Prostate gland (tissue), 2 donors: Measurements from ENCODE around the gene RAB9A. TPM values are rescaled to one million over a fixed set of nuclear protein-coding genes. Genes with fewer than 3 reads are reported as not detected.
"Not testable (repeated sequence)": the region's sequence is repeated elsewhere in the genome, so short reads cannot be mapped to it uniquely, and the experiment has no call there.

Experiments
- DNase-seq: peaks from one replicate; pipeline ENCODE4 v3.0.0-alpha.2; 2019; ENCODE audit warnings: low spot score
- H3K27ac ChIP-seq, 2 donors: fragments of 200-600 bp; sonication (generic); 2 replicates each; pipeline ENCODE4 v1.5.1; 2017 to 2019
- H3K27me3 ChIP-seq: fragments of 200-600 bp; sonication (generic); replicated peaks from 2 replicates; pipeline ENCODE4 v1.5.1; 2019; ENCODE audit not compliant: insufficient read depth
- H3K36me3 ChIP-seq, 2 donors: fragments of 200-600 bp; sonication (generic); 1 replicate in 1 of 2; 2 replicates in 1 of 2; pipeline versions ENCODE4 v1.5.1 to v1.8.1; 2017 to 2019
- H3K4me1 ChIP-seq: fragments of 200-600 bp; sonication (generic); replicated peaks from 2 replicates; pipeline ENCODE4 v1.5.1; 2019
- H3K4me3 ChIP-seq, 2 donors: fragments of 200-600 bp; sonication (generic); 2 replicates each; pipeline ENCODE4 v1.5.1; 2017 to 2019
- H3K9me3 ChIP-seq: fragments of 200-600 bp; sonication (generic); 2 replicates; pipeline ENCODE4 v1.5.1; 2017
- CTCF ChIP-seq, 4 experiments: fragments of 200-600 bp in 2 of 4; fragments of 450-650 bp in 2 of 4; sonication (generic) in 2 of 4; IDR thresholded peaks; 1 replicate in 3 of 4; 2 replicates in 1 of 4; pipeline ENCODE4 v1.5.1; 2016 to 2019; ENCODE audit warnings: antibody characterized with exemption in 4 of 4, mild to moderate bottlenecking in 2 of 4, moderate library complexity in 2 of 4
- POLR2A ChIP-seq: fragments of 450-650 bp; IDR thresholded peaks from one replicate; pipeline ENCODE4 v1.6.1; 2016; ENCODE audit warnings: antibody characterized with exemption, mild to moderate bottlenecking
- POLR2AphosphoS5 ChIP-seq: sonication (generic); formaldehyde crosslinking; IDR thresholded peaks from one replicate; pipeline ENCODE4 v1.6.1; 2017; ENCODE audit warnings: antibody characterized with exemption
- WGBS: methylation state at CpG from one replicate; pipeline ENCODE4 v1.1.5; 2018; 5-methylcytosine and 5-hydroxymethylcytosine counted together
- intact Hi-C: fragments of 100-400 bp; cut with DNase I; formaldehyde crosslinking; loops from one replicate; pipeline ENCODE4 v1.14.2; 2022
- total RNA-seq, 2 donors: library from RNA; depleted of rRNA; stranded (reverse); fragments of >200 nt; gene quantifications; one replicate each; pipeline ENCODE4 v1.1.0, GENCODE V29; 2016

The RAB9A gene
- total RNA-seq, 2 donors from 2014 or later = 27.3 to 37.7 TPM

GRCh38 chrX:13647709-13648212 lies 41.2 kb upstream of the RAB9A start:
- no peaks in the 10 kb centered on the region for H3K9me3 ChIP-seq
- H3K4me3 ChIP-seq = no peak overlapping the region
- no peak for DNase-seq
- intact Hi-C loops = loop anchor here (5.0 to 10.0 kb wide), 2 partner anchors 140 to 693 kb away; no protein-coding TSS in a partner anchor
- WGBS = 50% methylated on average over 8 of the region's 8 CpGs
- H3K4me1 ChIP-seq = no peaks in the 10 kb centered on the region
- H3K36me3 ChIP-seq = no peaks in the 10 kb centered on the region
- no peaks in the 10 kb centered on the region for H3K27me3 ChIP-seq
- no peak overlapping the region for H3K27ac ChIP-seq
- TF ChIP-seq CTCF (IDR thresholded peaks at IDR 0.05) (no peak), POLR2A (no peak), POLR2AphosphoS5 (no peak)

GRCh38 chrX:13648336-13648735 lies 40.6 kb upstream of the RAB9A start:
- not testable (repeated sequence) for DNase-seq, H3K9me3 ChIP-seq, H3K4me1 ChIP-seq, H3K27ac ChIP-seq, H3K27me3 ChIP-seq, H3K4me3 ChIP-seq, H3K36me3 ChIP-seq
- WGBS = 94% methylated on average over 2 of the region's 2 CpGs
- intact Hi-C loops = loop anchor here (5.0 to 10.0 kb wide), 2 partner anchors 141 to 694 kb away; no protein-coding TSS in a partner anchor

- H3K36me3 ChIP-seq = no peaks in the 10 kb centered on the region
- H3K4me3 ChIP-seq = no peak overlapping the region
- H3K9me3 ChIP-seq = no peaks in the 10 kb centered on the region
- no peak overlapping the region for H3K27ac ChIP-seq
- no peak for TF ChIP-seq POLR2A
- no peak for TF ChIP-seq POLR2AphosphoS5
- no peak for TF ChIP-seq CTCF (IDR thresholded peaks at IDR 0.05)
- no peak for DNase-seq
- WGBS = 69% methylated on average over 5 of the region's 5 CpGs
- no peaks in the 10 kb centered on the region for H3K4me1 ChIP-seq
- intact Hi-C loops = loop anchor here (5.0 to 10.0 kb wide), 2 partner anchors 143 to 695 kb away; no protein-coding TSS in a partner anchor
- H3K27me3 ChIP-seq = no peaks in the 10 kb centered on the region
These were observed 39.1 kb upstream of the RAB9A start for GRCh38 chrX:13649838-13650237.

DNA sequence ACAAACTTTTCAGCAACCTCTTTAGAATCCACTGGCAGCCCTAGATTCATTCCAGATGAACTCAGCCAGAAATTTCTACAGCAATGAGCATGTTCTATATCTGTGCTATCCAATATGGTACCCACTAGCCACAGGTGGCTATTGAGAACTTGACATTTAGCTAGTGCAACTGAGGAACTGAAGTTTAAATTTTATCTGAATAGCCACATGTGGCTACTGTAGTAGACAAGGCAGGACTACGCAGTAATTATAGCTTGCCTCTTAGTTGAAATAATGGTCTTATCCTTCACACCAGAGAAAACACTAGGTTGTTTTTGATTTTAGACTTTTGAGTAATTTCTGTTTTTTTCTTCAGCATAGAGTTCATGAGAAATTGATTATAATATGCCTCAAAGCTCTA lies 38.6 kb upstream of the RAB9A start:
- no peak for TF ChIP-seq CTCF (IDR thresholded peaks at IDR 0.05)
- no peak for TF ChIP-seq POLR2AphosphoS5
- TF ChIP-seq POLR2A = no peak
- intact Hi-C loops = no loop called here
- Histone ChIP-seq H3K4me3 (no peak overlapping the region), H3K4me1 (no peaks in the 10 kb centered on the region), H3K27me3 (no peaks in the 10 kb centered on the region), H3K9me3 (no peaks in the 10 kb centered on the region), H3K36me3 (no peaks in the 10 kb centered on the region), H3K27ac (no peak overlapping the region)
- WGBS = 94% methylated on average over 1 of the region's 1 CpG
- no peak for DNase-seq

GRCh38 chrX:13651150-13651549 lies 37.8 kb upstream of the RAB9A start:
- TF ChIP-seq POLR2A (no peak), CTCF (IDR thresholded peaks at IDR 0.05) (no peak), POLR2AphosphoS5 (no peak)
- intact Hi-C loops = no loop called here
- H3K4me3 ChIP-seq = no peak overlapping the region
- H3K9me3 ChIP-seq = no peaks in the 10 kb centered on the region
- 56% methylated on average over 3 of the region's 3 CpGs for WGBS
- no peaks in the 10 kb centered on the region for H3K27me3 ChIP-seq
- no peak overlapping the region for H3K27ac ChIP-seq
- H3K36me3 ChIP-seq = no peaks in the 10 kb centered on the region
- no peaks in the 10 kb centered on the region for H3K4me1 ChIP-seq
- no peak for DNase-seq
